Activated naive CD8-positive, alpha-beta T cell treated with anti-CD3 and anti-CD28 coated beads, Interleukin-2, amount 50 U/mL, for 24 hours (primary cell): Measurements from ENCODE around the gene KRT74.
A peak's percentile ranks its signal among the peaks of the same experiment; 100 is the strongest.

Experiments used
- ATAC-seq: fragments of 150-1000 bp; cut with Tn5 transposase; one replicate; pipeline ENCODE4 v1.10.0; 2021
- DNase-seq: peaks from one replicate; pipeline ENCODE4 v3.0.0; 2021
- H3K27ac Mint-ChIP-seq: one replicate; pipeline ENCODE4 v1.8.0; 2021; ENCODE audit warnings: mild to moderate bottlenecking, mixed read lengths
- H3K27me3 Mint-ChIP-seq: one replicate; pipeline ENCODE4 v1.8.0; 2021; ENCODE audit warnings: mixed read lengths
- H3K36me3 Mint-ChIP-seq: one replicate; pipeline ENCODE4 v1.8.0; 2021; ENCODE audit warnings: low read depth, mixed read lengths
- H3K4me1 Mint-ChIP-seq: one replicate; pipeline ENCODE4 v1.8.0; 2021; ENCODE audit warnings: mixed read lengths
- H3K4me3 Mint-ChIP-seq: one replicate; pipeline ENCODE4 v1.8.0; 2021; ENCODE audit warnings: mild to moderate bottlenecking, moderate library complexity, mixed read lengths
- H3K9me3 Mint-ChIP-seq: one replicate; pipeline ENCODE4 v1.8.0; 2021; ENCODE audit warnings: mixed read lengths

The KRT74 gene

DNA sequence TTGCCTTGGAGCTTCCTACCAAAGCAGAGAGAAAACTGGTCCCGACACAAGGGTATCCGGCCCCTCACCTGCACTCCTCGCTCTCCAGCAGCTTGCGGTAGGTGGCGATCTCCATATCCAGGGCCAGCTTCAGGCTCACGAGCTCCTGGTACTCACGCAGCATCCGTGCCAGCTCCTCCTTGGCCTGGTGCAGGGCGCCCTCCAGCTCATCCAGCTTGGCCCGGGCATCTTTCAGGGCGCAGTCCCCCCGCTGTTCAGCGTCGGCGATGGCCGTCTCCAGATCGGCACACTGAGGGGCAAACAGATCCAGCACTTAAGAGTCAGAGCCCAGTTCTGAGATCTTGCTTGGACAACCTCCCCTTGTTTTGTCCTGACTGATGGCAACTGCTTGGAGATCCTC is 13.9 kb upstream of the KRT74 start:
- Mint-ChIP-seq H3K4me3 (no peak overlapping the region), H3K9me3 (no peaks in the 10 kb centered on the region), H3K27ac (no peak overlapping the region), H3K36me3 (no peaks in the 10 kb centered on the region), H3K27me3 (no peaks in the 10 kb centered on the region), H3K4me1 (peaks cover 27% of the 10 kb centered on the region)
- DNase-seq (no peak), ATAC-seq (no peak)

DNA sequence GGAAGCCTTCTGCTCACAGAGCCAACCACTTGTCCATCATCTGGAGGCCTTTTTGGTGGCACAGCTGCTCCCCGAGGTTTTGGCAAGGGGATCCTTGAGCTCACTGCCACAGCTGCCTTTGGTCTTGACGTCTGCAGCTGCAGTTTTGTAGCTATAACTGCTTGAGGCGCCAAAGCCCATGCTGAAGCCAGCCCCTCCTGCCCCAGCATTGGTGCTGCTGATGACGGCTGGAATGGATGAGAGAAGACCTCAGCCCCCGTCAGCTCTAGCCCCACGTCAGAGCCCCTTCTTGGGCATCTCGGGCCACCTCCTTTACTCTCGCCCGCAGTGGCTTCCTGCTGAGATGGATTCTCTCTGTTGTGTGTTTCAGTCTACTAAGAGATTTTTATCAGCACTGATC is 12.3 kb upstream of the KRT74 start:
- H3K36me3 Mint-ChIP-seq: no peaks in the 10 kb centered on the region
- H3K4me3 Mint-ChIP-seq: no peak overlapping the region
- H3K4me1 Mint-ChIP-seq: peaks cover 27% of the 10 kb centered on the region
- no peak overlapping the region for H3K27ac Mint-ChIP-seq
- no peaks in the 10 kb centered on the region for H3K9me3 Mint-ChIP-seq
- ATAC-seq: peak; percentile 34
- DNase-seq: peak; percentile 39
- H3K27me3 Mint-ChIP-seq: no peaks in the 10 kb centered on the region

DNA sequence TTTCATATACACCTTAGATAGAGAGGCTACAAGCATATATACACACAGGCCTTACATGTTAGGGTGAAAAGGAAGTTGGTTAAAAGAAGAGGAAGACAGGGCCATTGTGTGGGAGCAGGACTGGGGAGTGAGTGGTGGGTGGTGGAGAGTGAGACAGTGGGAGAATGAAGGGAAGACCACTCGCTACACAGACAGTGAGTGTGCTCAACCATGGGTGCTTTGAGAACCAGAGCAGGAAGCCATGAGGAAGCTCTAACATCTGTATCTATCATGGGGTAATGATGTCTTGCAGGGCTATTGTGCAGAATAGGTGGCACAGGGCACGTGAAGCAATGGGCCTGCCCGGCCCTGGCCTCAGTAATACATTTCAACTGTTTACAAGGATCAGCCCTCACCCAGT is 11.4 kb upstream of the KRT74 start:
- ATAC-seq (no peak), DNase-seq (no peak)
- no peaks in the 10 kb centered on the region for H3K36me3 Mint-ChIP-seq
- no peaks in the 10 kb centered on the region for H3K27me3 Mint-ChIP-seq
- no peak overlapping the region for H3K4me3 Mint-ChIP-seq
- H3K4me1 Mint-ChIP-seq: peaks cover 30% of the 10 kb centered on the region
- no peaks in the 10 kb centered on the region for H3K9me3 Mint-ChIP-seq
- H3K27ac Mint-ChIP-seq: no peak overlapping the region

DNA sequence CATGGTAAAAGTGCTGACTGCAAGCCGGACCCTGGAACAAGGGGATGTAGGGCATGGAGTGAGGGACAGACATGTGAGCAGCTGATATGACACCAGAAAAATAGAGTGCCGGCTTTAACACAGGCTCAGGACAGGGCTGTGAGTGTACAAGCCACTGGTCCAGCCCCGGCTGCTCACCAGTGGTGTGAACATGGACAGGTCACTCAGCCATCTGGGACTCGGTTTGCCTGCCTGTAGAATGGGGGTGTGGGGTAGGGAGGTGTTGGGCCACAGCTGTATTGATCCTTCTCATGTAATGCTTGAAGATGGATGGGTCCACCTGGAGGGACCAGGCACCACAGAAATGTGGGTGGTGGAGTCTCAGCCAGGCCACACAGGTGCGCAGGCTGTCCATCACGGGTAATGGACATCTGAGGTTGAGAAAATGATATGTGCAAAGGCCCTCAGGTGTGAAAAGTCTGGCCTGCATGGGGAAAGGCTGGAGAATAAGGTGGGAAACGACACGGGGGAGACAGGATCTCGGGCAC is 10.6 kb upstream of the KRT74 start:
- H3K36me3 Mint-ChIP-seq: no peaks in the 10 kb centered on the region
- no peak overlapping the region for H3K27ac Mint-ChIP-seq
- no peak for DNase-seq
- H3K9me3 Mint-ChIP-seq: no peaks in the 10 kb centered on the region
- no peak for ATAC-seq
- H3K4me3 Mint-ChIP-seq: no peak overlapping the region
- H3K27me3 Mint-ChIP-seq: no peaks in the 10 kb centered on the region
- peaks cover 30% of the 10 kb centered on the region for H3K4me1 Mint-ChIP-seq

DNA sequence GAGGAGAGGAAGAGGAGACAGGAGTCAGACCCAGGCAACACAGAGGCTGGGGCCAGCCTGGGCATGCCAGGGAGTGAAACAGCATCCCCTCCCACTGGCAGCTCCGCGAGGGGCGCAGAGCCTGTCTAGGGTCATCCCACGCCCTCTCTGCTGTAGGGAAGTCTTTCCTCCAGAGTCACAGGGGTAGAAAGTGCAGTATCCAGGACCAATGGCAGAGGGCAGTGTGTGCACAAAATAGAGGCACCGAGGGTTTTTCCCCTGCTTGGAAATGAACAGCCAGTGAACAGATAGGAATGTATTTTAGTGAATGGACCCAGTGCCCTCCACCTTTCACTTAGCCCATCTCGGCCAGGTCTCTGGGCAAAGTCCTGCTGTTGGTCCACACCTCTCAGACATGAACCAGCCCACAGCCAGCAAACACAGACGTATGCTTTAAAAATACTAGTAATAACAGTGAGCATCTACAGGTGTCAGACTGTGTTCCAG is 9.4 kb upstream of the KRT74 start:
- ATAC-seq: peak; percentile 70
- Mint-ChIP-seq H3K4me1 (peaks cover 30% of the 10 kb centered on the region), H3K27ac (no peak overlapping the region)

DNA sequence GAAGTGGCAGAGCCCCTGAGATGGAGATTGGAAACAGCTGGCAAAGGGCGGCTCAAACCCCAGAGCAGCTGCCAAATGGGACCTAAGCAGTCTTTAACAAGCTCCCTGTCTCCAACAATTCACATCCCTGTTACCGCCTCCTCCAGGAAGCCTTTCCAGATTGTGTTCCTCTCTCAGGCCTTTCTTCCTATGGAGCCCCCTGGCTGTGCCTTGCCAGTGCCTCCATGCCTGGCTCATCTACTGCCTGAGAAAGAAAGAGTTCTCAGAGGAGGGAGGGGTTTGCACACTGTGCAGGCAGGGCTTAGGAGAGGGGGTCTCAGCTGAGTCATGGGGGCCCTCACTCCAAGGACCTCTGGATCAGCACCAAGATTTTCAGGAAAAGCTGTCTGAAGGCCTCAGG is 8.8 kb upstream of the KRT74 start:
- no peaks in the 10 kb centered on the region for H3K9me3 Mint-ChIP-seq

More for the DNA sequence above, 9.4 kb upstream of the KRT74 start:
- peak; percentile 68 for DNase-seq
- Mint-ChIP-seq H3K4me3 (no peak overlapping the region), H3K36me3 (no peaks in the 10 kb centered on the region), H3K27me3 (no peaks in the 10 kb centered on the region), H3K9me3 (no peaks in the 10 kb centered on the region)

DNA sequence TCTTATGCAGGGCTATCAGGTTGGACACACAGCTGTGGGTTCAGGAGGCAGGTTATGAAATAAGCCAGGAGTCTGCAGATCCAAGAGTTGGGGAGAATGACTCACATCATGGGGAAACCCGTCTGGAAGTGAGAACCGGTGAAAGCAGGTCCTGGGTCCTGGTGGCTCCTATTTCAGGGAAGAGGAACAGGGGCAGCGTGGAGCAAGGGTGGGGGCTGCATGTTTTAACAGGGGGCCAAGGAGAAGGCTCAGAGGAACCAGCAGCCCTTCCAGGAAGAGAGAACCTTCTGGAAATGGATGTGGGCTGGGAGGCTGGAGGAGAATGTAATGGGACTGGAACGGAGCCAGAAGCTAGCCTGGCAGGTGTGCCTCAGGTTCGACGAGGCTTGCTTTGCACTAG is 7.8 kb upstream of the KRT74 start:
- Mint-ChIP-seq H3K4me1 (peaks cover 23% of the 10 kb centered on the region), H3K27ac (no peak overlapping the region), H3K36me3 (no peaks in the 10 kb centered on the region), H3K9me3 (no peaks in the 10 kb centered on the region), H3K27me3 (no peaks in the 10 kb centered on the region), H3K4me3 (no peak overlapping the region)
- ATAC-seq (no peak), DNase-seq (no peak)

More for the DNA sequence above, 8.8 kb upstream of the KRT74 start:
- DNase-seq (no peak), ATAC-seq (no peak)
- Mint-ChIP-seq H3K4me1 (peaks cover 30% of the 10 kb centered on the region), H3K27ac (no peak overlapping the region), H3K4me3 (no peak overlapping the region), H3K36me3 (no peaks in the 10 kb centered on the region), H3K27me3 (no peaks in the 10 kb centered on the region)

DNA sequence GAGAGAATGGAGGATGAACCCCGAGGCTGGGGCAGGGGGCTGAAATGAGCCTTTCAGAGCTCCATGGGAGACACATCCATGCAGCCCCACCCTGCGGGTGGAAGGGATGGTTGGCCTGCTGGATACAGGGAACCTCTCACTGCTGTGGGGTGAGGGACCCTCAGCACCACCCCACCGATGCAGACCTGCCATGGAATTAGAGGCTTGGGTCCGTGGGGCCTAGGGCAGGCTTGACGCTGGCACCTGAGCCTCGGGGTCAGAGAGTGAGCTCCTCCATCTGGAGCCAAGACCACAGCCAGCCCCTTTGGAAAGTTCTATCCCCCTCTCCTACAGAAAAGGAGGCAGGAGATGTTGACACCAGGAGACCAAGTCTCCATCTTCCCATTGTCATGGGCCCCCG is 7.4 kb upstream of the KRT74 start:
- Mint-ChIP-seq H3K4me3 (no peak overlapping the region), H3K36me3 (no peaks in the 10 kb centered on the region), H3K9me3 (no peaks in the 10 kb centered on the region), H3K4me1 (peaks cover 19% of the 10 kb centered on the region), H3K27me3 (no peaks in the 10 kb centered on the region), H3K27ac (no peak overlapping the region)
- ATAC-seq (no peak), DNase-seq (no peak)

DNA sequence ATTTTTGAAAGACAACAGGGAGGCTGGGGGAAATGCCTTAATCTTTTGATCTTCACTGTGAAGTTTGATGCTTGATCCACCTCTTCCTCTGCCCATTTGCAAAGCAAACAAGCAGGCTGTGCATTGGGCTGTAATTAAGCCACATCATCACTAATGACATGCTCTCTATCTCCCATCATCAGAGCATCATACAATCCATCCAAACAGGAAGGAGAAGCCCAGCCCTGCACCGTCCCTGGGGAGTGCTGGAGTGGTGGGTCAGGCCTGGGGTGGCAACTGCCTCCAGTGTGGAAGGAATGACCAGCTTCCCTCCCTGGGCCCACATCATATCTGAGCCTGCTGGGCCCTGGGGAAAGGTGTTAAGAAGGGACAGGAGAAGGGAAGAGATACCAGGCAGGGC is 6.9 kb upstream of the KRT74 start:
- ATAC-seq: no peak
- no peak for DNase-seq
- Mint-ChIP-seq H3K27me3 (no peaks in the 10 kb centered on the region), H3K4me3 (no peak overlapping the region), H3K36me3 (no peaks in the 10 kb centered on the region), H3K9me3 (no peaks in the 10 kb centered on the region), H3K4me1 (peaks cover 15% of the 10 kb centered on the region), H3K27ac (no peak overlapping the region)

DNA sequence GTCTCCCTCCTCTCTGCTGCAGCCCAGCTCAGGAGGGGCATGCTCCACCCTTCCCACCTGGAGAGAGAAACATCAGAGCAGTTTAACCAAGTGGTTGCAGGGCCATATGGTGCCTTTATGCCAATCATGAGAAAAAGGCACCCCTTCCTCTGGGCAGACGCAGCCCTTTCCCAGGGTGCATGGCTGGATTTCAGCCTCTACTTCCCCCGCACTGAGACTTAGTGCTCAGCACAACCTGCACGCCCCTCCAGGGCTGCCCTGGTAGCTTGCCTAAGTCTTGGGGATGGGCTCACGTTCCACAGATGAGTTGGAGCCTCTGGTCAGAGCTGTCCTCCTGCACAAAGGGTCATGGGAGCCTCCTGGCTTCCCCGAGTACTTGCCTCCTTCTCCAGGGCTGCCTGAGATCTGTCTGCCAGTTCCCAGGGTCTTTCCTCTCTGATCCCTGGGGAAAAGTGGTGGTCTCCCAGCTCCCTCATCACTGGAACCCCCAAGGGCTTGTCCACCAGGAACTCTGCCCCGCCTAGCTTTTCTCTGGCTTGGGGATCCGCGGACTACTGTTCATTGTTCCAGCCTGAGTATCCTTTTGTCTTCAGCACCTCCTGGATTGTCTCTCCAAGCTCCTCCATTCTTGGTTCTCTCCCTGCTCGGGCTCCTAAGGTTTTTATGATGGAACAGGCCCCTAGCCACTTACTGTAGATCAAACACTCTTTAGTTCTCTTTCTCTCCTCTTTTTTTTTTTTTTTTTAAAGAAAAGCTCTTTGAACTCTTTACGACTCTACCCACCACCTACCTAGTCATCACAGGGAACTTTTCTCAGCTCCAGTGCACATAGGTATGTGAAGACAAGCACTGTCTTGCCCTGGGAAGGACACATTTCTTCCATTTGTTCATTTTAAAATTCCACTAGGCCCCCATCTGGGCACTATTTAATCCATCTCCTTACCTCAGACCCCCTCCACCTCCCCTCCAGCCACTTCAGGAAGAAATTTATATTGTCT is 6.1 kb upstream of the KRT74 start:
- Mint-ChIP-seq H3K36me3 (no peaks in the 10 kb centered on the region), H3K27ac (no peak overlapping the region), H3K4me3 (no peak overlapping the region), H3K9me3 (no peaks in the 10 kb centered on the region), H3K4me1 (peaks cover 9% of the 10 kb centered on the region), H3K27me3 (no peaks in the 10 kb centered on the region)
- no peak for ATAC-seq
- DNase-seq: no peak

DNA sequence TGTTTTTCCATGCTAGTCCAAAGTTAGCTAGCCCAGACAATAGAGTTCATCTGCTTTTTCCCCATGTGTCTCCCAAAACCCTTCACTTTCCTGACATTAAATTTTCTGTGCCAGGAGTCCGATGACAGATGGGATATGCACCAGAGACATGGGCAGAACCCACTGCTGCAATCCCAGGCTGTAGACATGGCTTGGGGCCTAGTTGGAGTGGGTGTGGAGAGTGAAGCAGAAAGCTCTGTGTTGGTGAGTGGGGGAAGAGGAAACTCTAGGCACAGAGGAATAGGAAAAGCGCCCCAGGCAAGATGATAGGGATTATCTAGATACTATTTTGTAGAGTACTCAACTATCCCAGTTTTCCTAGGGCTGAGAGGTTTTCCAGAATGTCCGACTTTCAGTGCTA is 4.8 kb upstream of the KRT74 start:
- Mint-ChIP-seq H3K27me3 (no peaks in the 10 kb centered on the region), H3K4me1 (peaks cover 8% of the 10 kb centered on the region), H3K27ac (no peak overlapping the region), H3K9me3 (no peaks in the 10 kb centered on the region), H3K4me3 (no peak overlapping the region), H3K36me3 (no peaks in the 10 kb centered on the region)
- ATAC-seq (no peak), DNase-seq (no peak)

DNA sequence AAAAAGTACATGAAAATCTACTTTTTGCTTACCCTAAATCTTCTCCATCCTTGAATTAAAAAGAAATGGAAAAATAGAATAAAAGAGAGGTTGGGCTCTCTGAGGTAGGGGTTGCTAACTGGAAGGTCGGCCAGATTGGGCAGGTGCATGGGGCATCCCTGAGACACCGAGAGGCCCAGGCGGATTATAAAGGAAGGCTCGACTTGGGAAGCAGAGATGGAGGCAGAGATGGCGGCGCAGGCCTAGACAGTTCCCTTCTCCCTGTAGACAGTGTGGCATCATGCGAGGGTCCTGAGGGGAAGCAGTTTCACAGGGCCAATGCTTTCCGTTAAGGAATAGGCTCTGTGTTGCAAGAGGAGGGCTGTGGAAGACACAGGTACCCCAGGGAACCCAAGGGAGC is 3.7 kb upstream of the KRT74 start:
- DNase-seq (no peak), ATAC-seq (no peak)
- H3K4me1 Mint-ChIP-seq: peaks cover 3% of the 10 kb centered on the region
- no peak overlapping the region for H3K4me3 Mint-ChIP-seq
- no peaks in the 10 kb centered on the region for H3K9me3 Mint-ChIP-seq
- peaks cover 2% of the 10 kb centered on the region for H3K27me3 Mint-ChIP-seq
- H3K36me3 Mint-ChIP-seq: no peaks in the 10 kb centered on the region
- H3K27ac Mint-ChIP-seq: no peak overlapping the region

DNA sequence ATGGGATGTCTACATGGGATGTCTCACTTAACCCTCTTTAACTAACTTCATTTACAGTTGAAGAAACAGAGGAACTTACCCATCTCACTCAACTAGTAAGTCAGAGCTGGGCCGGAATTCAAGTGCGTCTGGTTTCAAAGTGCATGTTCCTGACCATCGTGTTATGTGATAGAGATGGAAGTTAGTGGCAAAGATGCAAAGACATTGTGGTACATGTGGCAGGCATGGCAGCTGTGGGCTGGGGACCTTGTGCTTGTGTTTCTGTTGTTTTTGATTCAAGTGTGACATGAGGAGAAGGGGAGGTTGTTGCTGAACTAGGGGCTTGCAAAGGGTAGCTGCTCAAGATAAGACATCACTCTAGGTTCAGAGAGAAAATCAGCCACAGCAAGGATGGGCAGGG is 2.3 kb upstream of the KRT74 start:
- DNase-seq (no peak), ATAC-seq (no peak)
- Mint-ChIP-seq H3K27me3 (peaks cover 2% of the 10 kb centered on the region), H3K9me3 (no peaks in the 10 kb centered on the region), H3K4me3 (no peak overlapping the region), H3K4me1 (peaks cover 3% of the 10 kb centered on the region), H3K36me3 (no peaks in the 10 kb centered on the region), H3K27ac (no peak overlapping the region)

DNA sequence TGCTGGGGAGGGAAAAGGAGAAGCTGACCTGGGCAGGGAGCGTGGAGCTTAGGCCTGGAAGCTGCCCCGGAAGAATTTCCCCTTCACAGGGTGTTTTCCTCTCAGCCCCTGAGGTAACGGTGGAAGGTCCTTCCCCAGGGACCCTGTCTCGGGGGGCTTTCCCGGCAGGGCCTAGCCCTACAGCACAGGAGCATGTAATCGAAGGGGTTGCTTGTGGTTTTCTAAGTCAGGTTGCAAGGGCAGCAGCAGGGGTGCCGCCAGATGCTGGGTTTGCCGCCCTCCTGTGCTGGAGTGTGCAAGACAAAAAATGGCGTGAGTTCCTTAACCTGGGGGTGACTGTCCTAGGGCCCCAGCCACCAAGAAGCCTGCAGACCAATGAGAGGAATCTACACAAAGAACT is 1.6 kb upstream of the KRT74 start:
- Mint-ChIP-seq H3K4me3 (no peak overlapping the region), H3K4me1 (no peaks in the 10 kb centered on the region), H3K9me3 (no peaks in the 10 kb centered on the region), H3K36me3 (no peaks in the 10 kb centered on the region), H3K27ac (no peak overlapping the region), H3K27me3 (peaks cover 3% of the 10 kb centered on the region)
- no peak for ATAC-seq
- no peak for DNase-seq

DNA sequence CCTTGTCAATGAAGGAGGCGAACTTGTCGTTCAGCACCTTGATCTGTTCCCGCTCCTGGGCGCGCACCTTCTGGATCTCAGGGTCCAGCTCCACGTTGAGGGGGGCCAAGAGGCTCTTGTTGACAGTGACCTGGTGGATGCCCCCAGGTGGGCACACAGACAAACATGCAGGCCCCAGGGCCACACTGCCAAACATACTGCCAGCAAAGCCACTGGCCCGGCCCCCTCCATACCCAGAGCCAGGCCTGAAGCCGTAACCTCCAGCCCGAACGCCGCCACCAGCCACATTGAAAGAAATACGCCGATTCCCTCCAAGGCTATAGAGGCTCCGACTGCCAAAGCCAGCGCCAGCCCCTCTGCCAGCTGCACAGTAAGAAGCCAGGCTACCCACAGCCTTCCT is 337 bp downstream of the KRT74 start:
- no peak overlapping the region for H3K4me3 Mint-ChIP-seq
- no peaks in the 10 kb centered on the region for H3K9me3 Mint-ChIP-seq
- no peak for DNase-seq
- no peaks in the 10 kb centered on the region for H3K4me1 Mint-ChIP-seq
- no peak for ATAC-seq
- H3K36me3 Mint-ChIP-seq: no peaks in the 10 kb centered on the region
- H3K27ac Mint-ChIP-seq: no peak overlapping the region
- peaks cover 5% of the 10 kb centered on the region for H3K27me3 Mint-ChIP-seq
